Calu3 (cell line): ENCODE data around the gene DNTTIP2. TPM values are rescaled to one million over a fixed set of nuclear protein-coding genes. Genes with fewer than 3 reads are reported as not detected.

Source experiments
- BruUV-seq: library from RNA; stranded (reverse); fragments of 400-500 nt; replicated peaks from 2 replicates; lab custom pipeline; 2021; lab: Mats Ljungman, UMichigan
- CTCF ChIA-PET: fragments of 300-600 bp; sonication (Branson Sonifier 250); formaldehyde crosslinking; loops from one replicate; lab custom pipeline; 2022; ENCODE audit warnings: antibody characterized with exemption; lab: Charles Lee
- DNase-seq: peaks from one replicate; pipeline ENCODE4 v3.0.0; 2022
- H3K27ac Mint-ChIP-seq: one replicate; pipeline ENCODE4 v1.8.0; 2022; ENCODE audit warnings: mixed read lengths; ENCODE audit not compliant: unreplicated experiment
- H3K27me3 Mint-ChIP-seq: one replicate; pipeline ENCODE4 v1.8.0; 2022; ENCODE audit warnings: mixed read lengths; ENCODE audit not compliant: unreplicated experiment
- H3K36me3 Mint-ChIP-seq: one replicate; pipeline ENCODE4 v1.8.0; 2022; ENCODE audit warnings: mild to moderate bottlenecking, moderate library complexity, mixed read lengths; ENCODE audit not compliant: insufficient read depth, unreplicated experiment
- H3K4me1 Mint-ChIP-seq: one replicate; pipeline ENCODE4 v1.8.0; 2022; ENCODE audit warnings: mild to moderate bottlenecking, low read depth, mixed read lengths; ENCODE audit not compliant: unreplicated experiment
- H3K4me3 Mint-ChIP-seq: one replicate; pipeline ENCODE4 v1.8.0; 2022; ENCODE audit warnings: mild to moderate bottlenecking, low read depth, moderate library complexity, mixed read lengths; ENCODE audit not compliant: unreplicated experiment
- H3K9me3 Mint-ChIP-seq: one replicate; pipeline ENCODE4 v1.8.0; 2022; ENCODE audit warnings: low read depth, mixed read lengths; ENCODE audit not compliant: unreplicated experiment
- CTCF ChIP-seq: fragments of 200-600 bp; IDR thresholded peaks from one replicate; pipeline ENCODE4 v1.8.0; 2022; ENCODE audit warnings: antibody characterized with exemption; ENCODE audit not compliant: unreplicated experiment
- intact Hi-C: fragments of 100-400 bp; cut with micrococcal nuclease; formaldehyde crosslinking; loops from one replicate; pipeline ENCODE4 v1.10.0; 2022; ENCODE audit not compliant: unreplicated experiment
- total RNA-seq: library from RNA; stranded (reverse); gene quantifications from 2 replicates; pipeline ENCODE4 v1.2.3, GENCODE V29; 2022

Gene DNTTIP2
- total RNA-seq, 1 experiment from 2014 or later: 71.8 TPM

GRCh38 chr1:93910305-93910704 is 31.3 kb upstream of the DNTTIP2 start:
- Mint-ChIP-seq H3K27me3 (peaks cover 37% of the 10 kb centered on the region), H3K9me3 (peaks cover 3% of the 10 kb centered on the region), H3K4me3 (peak overlapping the region; percentile 84), H3K27ac (peak overlapping the region; percentile 82), H3K36me3 (peaks cover 17% of the 10 kb centered on the region), H3K4me1 (peaks cover 19% of the 10 kb centered on the region)
- no peak for TF ChIP-seq CTCF
- BruUV-seq: no TSS peak
- CTCF ChIA-PET: interaction anchor here (0.6 to 1.4 kb wide), 5 partner anchors 10 to 87 kb away, joined by 3 to 4 read pairs (median 4); no protein-coding TSS in a partner anchor
- intact Hi-C loops: no loop called here
- DNase-seq: no peak

GRCh38 chr1:93909146-93910050 is 30.4 kb upstream of the DNTTIP2 start, which contains the start of gene GCLM:
TSS of gene GCLM (minus strand) at chr1:93909430. CDS start at chr1:93909163, 267 bp downstream.
- Mint-ChIP-seq H3K9me3 (peaks cover 3% of the 10 kb centered on the region), H3K4me3 (peak within 1 kb of the TSS; percentile 84), H3K27ac (peak within 1 kb of the TSS; percentile 86), H3K36me3 (peaks cover 17% of the 10 kb centered on the region), H3K4me1 (peaks cover 22% of the 10 kb centered on the region), H3K27me3 (peaks cover 28% of the 10 kb centered on the region)
- peak; percentile 97 for DNase-seq
- BruUV-seq: no TSS peak
- CTCF ChIA-PET: interaction anchor here (0.6 to 1.4 kb wide), 9 partner anchors 25 to 530 kb away, joined by 3 to 4 read pairs (median 4); partner anchors contain the start of gene DNTTIP2
- intact Hi-C loops: loop anchor here (5.0 kb wide), 1 partner anchor 62 kb away; no protein-coding TSS in a partner anchor
- TF ChIP-seq CTCF: peak; percentile 75

GRCh38 chr1:93908394-93909145 is 29.6 kb upstream of the DNTTIP2 start:
- no peak for TF ChIP-seq CTCF
- CTCF ChIA-PET: interaction anchor here (0.6 to 1.4 kb wide), 5 partner anchors 24 to 531 kb away, joined by 3 to 4 read pairs (median 3); partner anchors contain the start of gene DNTTIP2
- peak; percentile 21 for DNase-seq
- BruUV-seq: no TSS peak
- H3K4me3 Mint-ChIP-seq: peak overlapping the region; percentile 84
- intact Hi-C loops: loop anchor here (5.0 kb wide), 1 partner anchor 61 kb away; no protein-coding TSS in a partner anchor
- peak overlapping the region; percentile 86 for H3K27ac Mint-ChIP-seq
- peaks cover 20% of the 10 kb centered on the region for H3K27me3 Mint-ChIP-seq
- H3K4me1 Mint-ChIP-seq: peaks cover 27% of the 10 kb centered on the region
- peaks cover 17% of the 10 kb centered on the region for H3K36me3 Mint-ChIP-seq
- peaks cover 3% of the 10 kb centered on the region for H3K9me3 Mint-ChIP-seq

- Mint-ChIP-seq H3K27ac (peak overlapping the region; percentile 36), H3K9me3 (peaks cover 3% of the 10 kb centered on the region), H3K4me3 (peak overlapping the region; percentile 84), H3K27me3 (peaks cover 12% of the 10 kb centered on the region), H3K4me1 (peaks cover 27% of the 10 kb centered on the region), H3K36me3 (peaks cover 17% of the 10 kb centered on the region)
- no peak for TF ChIP-seq CTCF
- CTCF ChIA-PET: no interaction called here
- intact Hi-C loops: loop anchor here (5.0 kb wide), 1 partner anchor 60 kb away; no protein-coding TSS in a partner anchor
- BruUV-seq: no TSS peak
- peak; percentile 7 for DNase-seq
These were observed 28.7 kb upstream of the DNTTIP2 start for GRCh38 chr1:93907718-93908117.
